Measurements from ENCODE around the gene KCTD7.
"Not testable (repeated sequence)": the region's sequence is repeated elsewhere in the genome, so short reads cannot be mapped to it uniquely, and the experiment has no call there.

KCTD7 gene

GRCh38 chr7:66683770-66684123 lies 55.1 kb downstream of the KCTD7 start:
- DNase-seq, result no peak

GRCh38 chr7:66685663-66686062 lies 57.0 kb downstream of the KCTD7 start:
- DNase-seq, result not testable (repeated sequence)

- peak; percentile 28 for DNase-seq
These were observed 58.5 kb downstream of the KCTD7 start for GRCh38 chr7:66687186-66687585.

GRCh38 chr7:66687672-66688071 lies 59.0 kb downstream of the KCTD7 start:
- DNase-seq, result peak; percentile 33

GRCh38 chr7:66689081-66689480 lies 60.4 kb downstream of the KCTD7 start:
- DNase-seq, result no peak

GRCh38 chr7:66693331-66693730 lies 64.7 kb downstream of the KCTD7 start:
- DNase-seq, result peak; percentile 24

Measured in activated CD8-positive, alpha-beta memory T cell treated with anti-CD3 and anti-CD28 coated beads for 24 hours (primary cell).